ENCODE results near the gene MIDN. TPM values are rescaled to one million over a fixed set of nuclear protein-coding genes. Genes with fewer than 3 reads are reported as not detected.

MIDN gene
- total RNA-seq, 1 experiment from 2014 or later: 7.2 TPM

GRCh38 chr19:1251330-1252220 lies 3.2 kb downstream of the MIDN start:
- peak; percentile 55 to 75 for DNase-seq (ENCODE audit: low read depth in 1 of 2, low spot score in 2 of 2)
- peak overlapping the region; percentile 94 for H3K27ac ChIP-seq
- peak overlapping the region; percentile 89 for H3K4me3 ChIP-seq
- peaks cover 60% of the 10 kb centered on the region for H3K4me1 ChIP-seq (replicated peaks)
- no peaks in the 10 kb centered on the region; the same call in 1 of the 2 replicates for H3K9me3 ChIP-seq (replicated peaks)
- H3K36me3 ChIP-seq: peaks cover 64% of the 10 kb centered on the region
- no peaks in the 10 kb centered on the region for H3K27me3 ChIP-seq (replicated peaks)

GRCh38 chr19:1252221-1252820 lies 3.9 kb downstream of the MIDN start:
- Histone ChIP-seq H3K36me3 (peaks cover 72% of the 10 kb centered on the region), H3K9me3 (replicated peaks) (no peaks in the 10 kb centered on the region; the same call in 1 of the 2 replicates), H3K27me3 (replicated peaks) (no peaks in the 10 kb centered on the region), H3K4me3 (peak overlapping the region; percentile 89), H3K27ac (peak overlapping the region; percentile 94), H3K4me1 (replicated peaks) (peaks cover 61% of the 10 kb centered on the region)
- DNase-seq (ENCODE audit: low read depth in 1 of 2, low spot score in 2 of 2): peak; percentile 99

GRCh38 chr19:1252821-1253513 lies 4.6 kb downstream of the MIDN start:
- Histone ChIP-seq H3K4me3 (peak overlapping the region; percentile 89), H3K27me3 (replicated peaks) (no peaks in the 10 kb centered on the region), H3K9me3 (replicated peaks) (no peaks in the 10 kb centered on the region; the same call in 1 of the 2 replicates), H3K4me1 (replicated peaks) (peaks cover 54% of the 10 kb centered on the region), H3K36me3 (peaks cover 78% of the 10 kb centered on the region), H3K27ac (peak overlapping the region; percentile 94)
- peak in 1 of 2 experiments; percentile 97 for DNase-seq (ENCODE audit: low read depth in 1 of 2, low spot score in 2 of 2)

- Histone ChIP-seq H3K4me3 (peak overlapping the region; percentile 89), H3K27ac (peak overlapping the region; percentile 94), H3K27me3 (replicated peaks) (no peaks in the 10 kb centered on the region), H3K9me3 (replicated peaks) (no peaks in the 10 kb centered on the region; the same call in 1 of the 2 replicates), H3K4me1 (replicated peaks) (peaks cover 57% of the 10 kb centered on the region), H3K36me3 (peaks cover 83% of the 10 kb centered on the region)
- DNase-seq (ENCODE audit: low read depth in 1 of 2, low spot score in 2 of 2): peak; percentile 95 to 98
Measured at GRCh38 chr19:1253514-1254080, 5.2 kb downstream of the MIDN start.

GRCh38 chr19:1254081-1254527 lies 5.7 kb downstream of the MIDN start:
- Histone ChIP-seq H3K4me1 (replicated peaks) (peaks cover 61% of the 10 kb centered on the region), H3K27me3 (replicated peaks) (no peaks in the 10 kb centered on the region), H3K9me3 (replicated peaks) (no peaks in the 10 kb centered on the region; the same call in 1 of the 2 replicates), H3K36me3 (peaks cover 83% of the 10 kb centered on the region), H3K27ac (peak overlapping the region; percentile 94), H3K4me3 (peak overlapping the region; percentile 89)
- peak in 1 of 2 experiments; percentile 73 for DNase-seq (ENCODE audit: low read depth in 1 of 2, low spot score in 2 of 2)

GRCh38 chr19:1254530-1255185 lies 6.3 kb downstream of the MIDN start:
- H3K9me3 ChIP-seq (replicated peaks): no peaks in the 10 kb centered on the region
- H3K27ac ChIP-seq: peak overlapping the region; percentile 94
- no peak for DNase-seq (ENCODE audit: low read depth in 1 of 2, low spot score in 2 of 2)
- H3K4me3 ChIP-seq: peak overlapping the region; percentile 89
- peaks cover 67% of the 10 kb centered on the region for H3K4me1 ChIP-seq (replicated peaks)
- H3K27me3 ChIP-seq (replicated peaks): no peaks in the 10 kb centered on the region
- peaks cover 85% of the 10 kb centered on the region for H3K36me3 ChIP-seq

GRCh38 chr19:1255186-1256161 lies 7.1 kb downstream of the MIDN start:
- Histone ChIP-seq H3K4me1 (replicated peaks) (peaks cover 75% of the 10 kb centered on the region), H3K27me3 (replicated peaks) (no peaks in the 10 kb centered on the region), H3K4me3 (no peak overlapping the region), H3K27ac (no peak overlapping the region), H3K9me3 (replicated peaks) (no peaks in the 10 kb centered on the region), H3K36me3 (peaks cover 78% of the 10 kb centered on the region)
- no peak for DNase-seq (ENCODE audit: low read depth in 1 of 2, low spot score in 2 of 2)

GRCh38 chr19:1256646-1257474 lies 8.5 kb downstream of the MIDN start:
- peaks cover 64% of the 10 kb centered on the region for H3K36me3 ChIP-seq
- H3K27me3 ChIP-seq (replicated peaks): no peaks in the 10 kb centered on the region
- no peak overlapping the region for H3K4me3 ChIP-seq
- H3K4me1 ChIP-seq (replicated peaks): peaks cover 82% of the 10 kb centered on the region
- DNase-seq (ENCODE audit: low read depth in 1 of 2, low spot score in 2 of 2): no peak
- no peaks in the 10 kb centered on the region for H3K9me3 ChIP-seq (replicated peaks)
- H3K27ac ChIP-seq: no peak overlapping the region

- Histone ChIP-seq H3K36me3 (peaks cover 63% of the 10 kb centered on the region), H3K27ac (no peak overlapping the region), H3K4me3 (no peak overlapping the region), H3K9me3 (replicated peaks) (no peaks in the 10 kb centered on the region), H3K4me1 (replicated peaks) (peaks cover 85% of the 10 kb centered on the region), H3K27me3 (replicated peaks) (no peaks in the 10 kb centered on the region)
- DNase-seq (ENCODE audit: low read depth in 1 of 2, low spot score in 2 of 2): no peak
Measured at GRCh38 chr19:1257475-1258162, 9.2 kb downstream of the MIDN start.

- H3K4me3 ChIP-seq: no peak overlapping the region
- peaks cover 85% of the 10 kb centered on the region for H3K4me1 ChIP-seq (replicated peaks)
- H3K27ac ChIP-seq: no peak overlapping the region
- no peaks in the 10 kb centered on the region for H3K9me3 ChIP-seq (replicated peaks)
- DNase-seq (ENCODE audit: low read depth in 1 of 2, low spot score in 2 of 2): no peak
- H3K36me3 ChIP-seq: peaks cover 63% of the 10 kb centered on the region
- H3K27me3 ChIP-seq (replicated peaks): no peaks in the 10 kb centered on the region
Measured at GRCh38 chr19:1258163-1258492, 9.7 kb downstream of the MIDN start.

- Histone ChIP-seq H3K27me3 (replicated peaks) (no peaks in the 10 kb centered on the region), H3K9me3 (replicated peaks) (no peaks in the 10 kb centered on the region), H3K27ac (peak overlapping the region; percentile 80), H3K4me3 (no peak overlapping the region), H3K36me3 (peaks cover 57% of the 10 kb centered on the region), H3K4me1 (replicated peaks) (peaks cover 82% of the 10 kb centered on the region)
- no peak for DNase-seq (ENCODE audit: low read depth in 1 of 2, low spot score in 2 of 2)
Measured at GRCh38 chr19:1258707-1259205, 10.4 kb downstream of the MIDN start.

All from SJSA1 (cell line).